Prostate gland (tissue), 2 donors: Measurements from ENCODE around the gene TMEM250. TPM values are rescaled to one million over a fixed set of nuclear protein-coding genes. Genes with fewer than 3 reads are reported as not detected.

Experiments
- DNase-seq: peaks from one replicate; pipeline ENCODE4 v3.0.0-alpha.2; 2019; ENCODE audit warnings: low spot score
- H3K27ac ChIP-seq, 2 donors: fragments of 200-600 bp; sonication (generic); 2 replicates each; pipeline ENCODE4 v1.5.1; 2017 to 2019
- H3K27me3 ChIP-seq: fragments of 200-600 bp; sonication (generic); replicated peaks from 2 replicates; pipeline ENCODE4 v1.5.1; 2019; ENCODE audit not compliant: insufficient read depth
- H3K36me3 ChIP-seq, 2 donors: fragments of 200-600 bp; sonication (generic); 1 replicate in 1 of 2; 2 replicates in 1 of 2; pipeline versions ENCODE4 v1.5.1 to v1.8.1; 2017 to 2019
- H3K4me1 ChIP-seq: fragments of 200-600 bp; sonication (generic); replicated peaks from 2 replicates; pipeline ENCODE4 v1.5.1; 2019
- H3K4me3 ChIP-seq, 2 donors: fragments of 200-600 bp; sonication (generic); 2 replicates each; pipeline ENCODE4 v1.5.1; 2017 to 2019
- H3K9me3 ChIP-seq: fragments of 200-600 bp; sonication (generic); 2 replicates; pipeline ENCODE4 v1.5.1; 2017
- CTCF ChIP-seq, 4 experiments: fragments of 200-600 bp in 2 of 4; fragments of 450-650 bp in 2 of 4; sonication (generic) in 2 of 4; IDR thresholded peaks; 1 replicate in 3 of 4; 2 replicates in 1 of 4; pipeline ENCODE4 v1.5.1; 2016 to 2019; ENCODE audit warnings: antibody characterized with exemption in 4 of 4, mild to moderate bottlenecking in 2 of 4, moderate library complexity in 2 of 4
- POLR2A ChIP-seq: fragments of 450-650 bp; IDR thresholded peaks from one replicate; pipeline ENCODE4 v1.6.1; 2016; ENCODE audit warnings: antibody characterized with exemption, mild to moderate bottlenecking
- POLR2AphosphoS5 ChIP-seq: sonication (generic); formaldehyde crosslinking; IDR thresholded peaks from one replicate; pipeline ENCODE4 v1.6.1; 2017; ENCODE audit warnings: antibody characterized with exemption
- WGBS: methylation state at CpG from one replicate; pipeline ENCODE4 v1.1.5; 2018; 5-methylcytosine and 5-hydroxymethylcytosine counted together
- intact Hi-C: fragments of 100-400 bp; cut with DNase I; formaldehyde crosslinking; loops from one replicate; pipeline ENCODE4 v1.14.2; 2022
- total RNA-seq, 2 donors: library from RNA; depleted of rRNA; stranded (reverse); fragments of >200 nt; gene quantifications; one replicate each; pipeline ENCODE4 v1.1.0, GENCODE V29; 2016

The TMEM250 gene
- total RNA-seq, 2 donors from 2014 or later = 44.7 to 65.1 TPM

- no peak for TF ChIP-seq POLR2A
- WGBS = 34% methylated on average over 34 of the region's 35 CpGs
Observed at GRCh38 chr9:136147890-136148714, 29.4 kb upstream of the TMEM250 start.

GRCh38 chr9:136147038-136147889 lies 28.6 kb upstream of the TMEM250 start:
- Histone ChIP-seq H3K27me3 (no peaks in the 10 kb centered on the region), H3K4me3 (no peak overlapping the region), H3K27ac (no peak overlapping the region), H3K4me1 (no peaks in the 10 kb centered on the region), H3K36me3 (no peaks in the 10 kb centered on the region), H3K9me3 (no peaks in the 10 kb centered on the region)
- DNase-seq = no peak
- TF ChIP-seq POLR2AphosphoS5 = no peak
- TF ChIP-seq POLR2A = no peak
- TF ChIP-seq CTCF (IDR thresholded peaks at IDR 0.05) = no peak
- intact Hi-C loops = no loop called here
- 71% methylated on average over 17 of the region's 22 CpGs for WGBS

More at GRCh38 chr9:136147890-136148714, 29.4 kb upstream of the TMEM250 start:
- no peak for DNase-seq
- Histone ChIP-seq H3K27me3 (no peaks in the 10 kb centered on the region), H3K9me3 (no peaks in the 10 kb centered on the region), H3K36me3 (no peaks in the 10 kb centered on the region), H3K4me3 (no peak overlapping the region), H3K27ac (no peak overlapping the region), H3K4me1 (no peaks in the 10 kb centered on the region)
- intact Hi-C loops = no loop called here

- H3K4me1 ChIP-seq = no peaks in the 10 kb centered on the region
- no peak for DNase-seq
- intact Hi-C loops = no loop called here
- H3K4me3 ChIP-seq = no peak overlapping the region
- H3K9me3 ChIP-seq = no peaks in the 10 kb centered on the region
- TF ChIP-seq POLR2A = no peak
- TF ChIP-seq POLR2AphosphoS5 = no peak
- TF ChIP-seq CTCF (IDR thresholded peaks at IDR 0.05) = no peak
- 74% methylated on average over 31 of the region's 33 CpGs for WGBS
- H3K27ac ChIP-seq = no peak overlapping the region
- H3K27me3 ChIP-seq = no peaks in the 10 kb centered on the region
- no peaks in the 10 kb centered on the region for H3K36me3 ChIP-seq
Observed at GRCh38 chr9:136146126-136147037, 27.7 kb upstream of the TMEM250 start.

GRCh38 chr9:136145580-136145979 lies 26.9 kb upstream of the TMEM250 start:
- 89% methylated on average over 5 of the region's 5 CpGs for WGBS
- Histone ChIP-seq H3K27ac (no peak overlapping the region), H3K36me3 (no peaks in the 10 kb centered on the region), H3K4me3 (no peak overlapping the region), H3K4me1 (no peaks in the 10 kb centered on the region), H3K9me3 (no peaks in the 10 kb centered on the region), H3K27me3 (no peaks in the 10 kb centered on the region)
- TF ChIP-seq CTCF (IDR thresholded peaks at IDR 0.05) = no peak
- TF ChIP-seq POLR2A = no peak
- no peak for TF ChIP-seq POLR2AphosphoS5
- intact Hi-C loops = no loop called here
- DNase-seq = no peak

DNA sequence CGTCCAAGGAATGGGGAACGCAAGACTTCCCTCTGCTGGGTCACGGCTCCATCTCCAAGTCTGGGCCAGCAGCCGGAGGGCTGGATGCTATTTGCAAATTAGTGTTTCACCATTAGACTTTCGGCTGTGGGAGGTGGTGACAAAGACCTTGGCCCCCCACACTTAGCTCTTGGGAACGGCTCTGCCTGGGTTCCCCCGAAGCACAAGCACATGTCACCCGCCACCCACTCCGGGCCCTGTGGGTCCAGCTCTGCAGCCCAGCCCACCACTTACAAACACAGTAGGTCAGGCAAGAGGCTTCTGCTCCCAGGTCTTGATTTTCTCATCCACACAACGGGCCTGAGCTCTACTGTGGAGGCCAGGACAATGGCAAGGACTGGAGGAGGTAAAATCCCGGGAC lies 25.8 kb upstream of the TMEM250 start:
- no peaks in the 10 kb centered on the region for H3K4me1 ChIP-seq
- H3K27me3 ChIP-seq = no peaks in the 10 kb centered on the region
- H3K9me3 ChIP-seq = no peaks in the 10 kb centered on the region
- DNase-seq = no peak
- intact Hi-C loops = no loop called here
- H3K4me3 ChIP-seq = no peak overlapping the region
- no peak overlapping the region for H3K27ac ChIP-seq
- WGBS = 95% methylated on average over 11 of the region's 11 CpGs
- TF ChIP-seq CTCF (IDR thresholded peaks at IDR 0.05) = no peak
- TF ChIP-seq POLR2A = no peak
- no peak for TF ChIP-seq POLR2AphosphoS5
- no peaks in the 10 kb centered on the region for H3K36me3 ChIP-seq
